Right lobe of liver (tissue), 6 donors: ENCODE results near the gene PSMD14. TPM values are rescaled to one million over a fixed set of nuclear protein-coding genes. Genes with fewer than 3 reads are reported as not detected.
"Not testable (repeated sequence)": the region's sequence is repeated elsewhere in the genome, so short reads cannot be mapped to it uniquely, and the experiment has no call there.

Experiments used
- ATAC-seq, 4 donors: fragments of 200-7000 bp; cut with Tn5 transposase; one replicate each; pipeline ENCODE4 v1.9.1; 2020; ENCODE audit warnings: mild to moderate bottlenecking in 4 of 4, moderate library complexity in 4 of 4
- DNase-seq, 3 donors: peaks; one replicate each; pipeline ENCODE4 v3.0.0-alpha.2; 2020
- H3K27ac ChIP-seq, 3 donors: fragments of 200-600 bp; one replicate each; pipeline ENCODE4 v1.8.0; 2022
- H3K27me3 ChIP-seq, 2 donors: fragments of 200-600 bp; one replicate each; pipeline ENCODE4 v1.8.0; 2022
- H3K36me3 ChIP-seq, 4 donors: fragments of 200-600 bp; sonication (generic) in 1 of 4; one replicate each; pipeline versions ENCODE4 v1.5.1 to v1.8.0; 2017 to 2022; ENCODE audit warnings: control low read depth in 1 of 4
- H3K4me1 ChIP-seq, 4 donors: fragments of 200-600 bp; sonication (generic) in 1 of 4; one replicate each; pipeline versions ENCODE4 v1.5.1 to v1.8.0; 2017 to 2022; ENCODE audit warnings: control low read depth in 1 of 4
- H3K4me3 ChIP-seq, 3 donors: fragments of 200-600 bp; one replicate each; pipeline ENCODE4 v1.8.0; 2022
- H3K9me3 ChIP-seq, 4 donors: fragments of 200-600 bp; sonication (generic) in 1 of 4; one replicate each; pipeline versions ENCODE4 v1.5.1 to v1.8.0; 2017 to 2022; ENCODE audit warnings: control low read depth in 1 of 4
- POLR2A ChIP-seq: fragments of 450-650 bp; IDR thresholded peaks from one replicate; pipeline ENCODE4 v1.6.1; 2017; ENCODE audit warnings: antibody characterized with exemption, mild to moderate bottlenecking
- WGBS: methylation state at CpG from one replicate; pipeline ENCODE4 v1.1.6; 2018; ENCODE audit warnings: low coverage, low lambda C conversion rate; ENCODE audit not compliant: insufficient coverage; ENCODE audit errors: missing lambda C conversion rate; 5-methylcytosine and 5-hydroxymethylcytosine counted together
- intact Hi-C, 2 donors: fragments of 100-400 bp; cut with DNase I; formaldehyde crosslinking; loops; one replicate each; pipeline versions ENCODE4 v1.11.2 to v1.14.1; 2022
- total RNA-seq, 6 experiments: library from RNA; depleted of rRNA in 2 of 6; stranded (reverse); fragments of >200 nt in 2 of 6; fragmentation: NEBNext Ultra II Directional in 3 of 6; extraction: Animal tissue kit (Norgen Biotek cat#: 25700) in 3 of 6; gene quantifications; one replicate each; pipeline versions ENCODE4 v1.1.0 to v1.2.4, GENCODE V29; 2016 to 2023
- TF ChIP-seq, protein P1 (sequence below), 4 donors: fragments of 200-600 bp in 3 of 4; fragments of 450-650 bp in 1 of 4; IDR thresholded peaks; one replicate each; pipeline versions ENCODE4 v1.5.1 to v1.8.0; 2016 to 2022; ENCODE audit warnings: antibody characterized with exemption in 4 of 4, mild to moderate bottlenecking in 2 of 4
- donor health status: DM: no; HTN: yes; CAD: no.
- donor health status: DM: no; HTN: no; CAD: no.
- donor health status: DM: no; HTN: no; CAD: no.
- donor health status: DM: no; HTN: yes; CAD: no.
- donor health status: DM: no; HTN: yes; CAD: no.

PSMD14 gene
- total RNA-seq, 6 experiments from 2014 or later: 18.7 to 61.8 (median 24.9) TPM

DNA sequence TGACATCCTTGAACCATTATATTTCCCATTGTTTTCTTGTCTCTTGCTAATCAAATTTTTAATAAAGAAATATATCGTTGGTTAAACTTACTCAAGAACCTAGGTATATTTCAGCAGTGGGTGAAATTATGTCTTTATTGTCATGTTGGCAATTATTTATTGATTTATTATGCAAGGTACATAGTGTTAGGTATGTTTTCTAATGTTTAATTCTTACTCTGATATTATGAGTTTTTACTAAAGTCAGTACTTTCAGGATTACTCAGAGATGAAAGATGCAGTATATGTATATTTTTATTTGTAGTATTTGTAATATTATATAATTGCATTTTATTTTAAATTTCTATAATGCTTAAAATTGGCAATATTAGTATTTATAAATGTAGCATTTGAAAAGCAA, 46.9 kb downstream of the PSMD14 start:
- intact Hi-C loops: no loop called here
- H3K27me3 ChIP-seq: no peaks in the 10 kb centered on the region
- H3K4me3 ChIP-seq: no peak overlapping the region
- WGBS: 92% methylated on average over 1 of the region's 1 CpG
- no peaks in the 10 kb centered on the region for H3K36me3 ChIP-seq
- no peaks in the 10 kb centered on the region for H3K9me3 ChIP-seq
- ATAC-seq (no peak), DNase-seq (no peak)
- TF ChIP-seq, protein P1, sequence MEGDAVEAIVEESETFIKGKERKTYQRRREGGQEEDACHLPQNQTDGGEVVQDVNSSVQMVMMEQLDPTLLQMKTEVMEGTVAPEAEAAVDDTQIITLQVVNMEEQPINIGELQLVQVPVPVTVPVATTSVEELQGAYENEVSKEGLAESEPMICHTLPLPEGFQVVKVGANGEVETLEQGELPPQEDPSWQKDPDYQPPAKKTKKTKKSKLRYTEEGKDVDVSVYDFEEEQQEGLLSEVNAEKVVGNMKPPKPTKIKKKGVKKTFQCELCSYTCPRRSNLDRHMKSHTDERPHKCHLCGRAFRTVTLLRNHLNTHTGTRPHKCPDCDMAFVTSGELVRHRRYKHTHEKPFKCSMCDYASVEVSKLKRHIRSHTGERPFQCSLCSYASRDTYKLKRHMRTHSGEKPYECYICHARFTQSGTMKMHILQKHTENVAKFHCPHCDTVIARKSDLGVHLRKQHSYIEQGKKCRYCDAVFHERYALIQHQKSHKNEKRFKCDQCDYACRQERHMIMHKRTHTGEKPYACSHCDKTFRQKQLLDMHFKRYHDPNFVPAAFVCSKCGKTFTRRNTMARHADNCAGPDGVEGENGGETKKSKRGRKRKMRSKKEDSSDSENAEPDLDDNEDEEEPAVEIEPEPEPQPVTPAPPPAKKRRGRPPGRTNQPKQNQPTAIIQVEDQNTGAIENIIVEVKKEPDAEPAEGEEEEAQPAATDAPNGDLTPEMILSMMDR (IDR thresholded peaks at IDR 0.05): no peak
- TF ChIP-seq POLR2A: no peak
- H3K4me1 ChIP-seq: peaks cover 0 to 3% (median 0%) of the 10 kb centered on the region in 4 donors
- no peak overlapping the region for H3K27ac ChIP-seq

DNA sequence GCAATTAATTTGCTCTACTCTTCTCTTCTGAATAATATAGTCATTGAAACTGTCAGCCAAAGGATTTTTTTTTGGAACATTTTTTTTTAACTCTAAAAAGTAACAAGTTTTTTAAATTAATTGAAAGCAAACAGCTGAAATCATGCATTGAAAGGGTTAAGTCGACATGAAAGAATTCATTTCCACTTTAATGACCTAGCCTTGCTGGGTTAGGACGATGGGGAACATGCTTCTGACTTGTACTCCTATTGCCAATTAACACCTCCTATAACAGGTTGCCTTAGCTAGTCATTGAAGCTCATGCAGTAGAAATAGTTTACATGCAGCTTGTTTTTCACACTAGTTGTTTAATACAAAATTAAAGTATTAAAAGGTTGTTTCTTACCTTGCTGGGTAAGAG, 47.8 kb downstream of the PSMD14 start:
- 20% methylated on average over 2 of the region's 2 CpGs for WGBS
- intact Hi-C loops: no loop called here

DNA sequence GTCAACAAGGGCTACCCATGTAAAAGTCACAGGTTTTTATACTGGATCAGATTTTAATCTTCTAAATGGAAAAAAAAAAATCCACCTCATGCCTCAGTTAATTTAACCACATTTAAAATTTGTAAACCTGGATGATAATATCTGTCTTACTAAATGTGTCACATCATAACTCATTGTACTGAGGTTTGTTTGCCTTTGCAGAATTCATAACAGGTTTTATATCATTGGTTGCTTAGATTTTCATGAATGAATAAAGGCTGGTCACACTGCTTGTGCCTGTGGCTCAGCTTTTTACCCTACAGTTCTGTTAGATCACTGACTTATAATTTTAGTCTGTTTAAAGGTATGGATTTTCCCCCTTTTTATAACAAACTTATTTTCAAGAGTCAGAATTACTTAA, 48.9 kb downstream of the PSMD14 start:
- intact Hi-C loops: no loop called here
- DNase-seq (no peak), ATAC-seq (no peak)
- H3K36me3 ChIP-seq: no peaks in the 10 kb centered on the region
- TF ChIP-seq, protein P1 (IDR thresholded peaks at IDR 0.05): no peak
- no peak for TF ChIP-seq POLR2A
- no peak overlapping the region for H3K27ac ChIP-seq
- peaks cover 0 to 4% (median 0%) of the 10 kb centered on the region in 4 donors for H3K9me3 ChIP-seq
- H3K4me1 ChIP-seq: no peaks in the 10 kb centered on the region
- no peak overlapping the region for H3K4me3 ChIP-seq
- no peaks in the 10 kb centered on the region for H3K27me3 ChIP-seq

More for the DNA sequence above, 47.8 kb downstream of the PSMD14 start:
- Histone ChIP-seq H3K36me3 (no peaks in the 10 kb centered on the region), H3K4me1 (no peaks in the 10 kb centered on the region), H3K4me3 (no peak overlapping the region), H3K9me3 (no peaks in the 10 kb centered on the region), H3K27me3 (no peaks in the 10 kb centered on the region), H3K27ac (no peak overlapping the region)
- DNase-seq: no peak
- ATAC-seq: no peak
- no peak for TF ChIP-seq POLR2A
- TF ChIP-seq, protein P1 (IDR thresholded peaks at IDR 0.05): no peak

DNA sequence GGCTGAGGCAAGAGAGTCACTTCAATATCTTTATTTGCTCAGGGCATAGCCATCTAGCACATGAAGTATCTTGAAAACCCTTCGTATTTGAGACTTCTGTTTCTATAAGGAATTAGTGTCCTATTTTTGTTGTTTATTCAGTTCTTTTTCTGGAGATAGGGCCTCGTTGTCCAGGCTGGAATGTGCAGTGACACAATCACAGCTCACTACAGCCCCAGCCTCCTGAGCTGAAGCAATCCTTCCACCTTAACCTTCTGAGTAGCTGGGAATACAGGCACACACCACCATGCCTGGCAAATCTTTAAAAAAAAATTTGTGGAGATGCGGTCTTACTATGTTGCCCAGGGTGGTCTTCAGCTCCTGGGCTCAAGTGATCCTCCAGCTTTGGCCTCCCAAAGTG, 50.6 kb downstream of the PSMD14 start:
- DNase-seq: no peak
- no peak for ATAC-seq
- intact Hi-C loops: no loop called here
- H3K4me3 ChIP-seq: no peak overlapping the region
- no peaks in the 10 kb centered on the region for H3K36me3 ChIP-seq
- peaks cover 0 to 10% (median 0%) of the 10 kb centered on the region in 4 donors for H3K9me3 ChIP-seq
- WGBS: 76% methylated on average over 3 of the region's 3 CpGs
- no peak overlapping the region for H3K27ac ChIP-seq
- H3K4me1 ChIP-seq: no peaks in the 10 kb centered on the region
- H3K27me3 ChIP-seq: no peaks in the 10 kb centered on the region
- TF ChIP-seq, protein P1 (IDR thresholded peaks at IDR 0.05): no peak
- no peak for TF ChIP-seq POLR2A

DNA sequence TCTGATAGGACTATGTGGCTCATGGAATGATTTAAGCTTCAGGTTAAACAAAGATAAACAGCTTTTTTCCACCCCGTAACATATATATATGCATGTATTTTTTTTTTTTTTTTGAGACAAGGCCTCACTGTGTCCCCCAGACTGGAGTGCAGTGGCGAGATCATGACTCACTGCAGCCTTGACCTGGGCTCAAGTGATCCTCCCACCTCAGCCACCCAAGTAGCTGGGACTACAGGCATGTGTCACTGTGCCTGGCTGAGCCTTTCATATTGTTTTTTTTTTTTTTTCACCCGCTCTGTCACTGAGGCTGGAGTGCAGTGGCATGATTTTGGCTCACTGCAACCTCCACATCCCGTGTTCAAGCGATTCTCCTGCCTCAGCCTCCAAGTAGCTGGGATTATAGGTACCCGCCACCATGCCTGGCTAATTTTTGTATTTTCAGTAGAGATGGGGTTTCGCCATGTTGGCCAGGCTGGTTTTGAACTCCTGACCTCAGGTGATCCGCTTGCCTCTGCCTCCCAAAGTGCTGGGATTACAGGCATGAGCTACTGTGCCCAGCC, 52.0 kb downstream of the PSMD14 start:
- ATAC-seq, intact Hi-C loops, H3K4me3 ChIP-seq, H3K4me1 ChIP-seq, DNase-seq, H3K27me3 ChIP-seq, H3K9me3 ChIP-seq, H3K27ac ChIP-seq, H3K36me3 ChIP-seq: not testable (repeated sequence)
- WGBS: 96% methylated on average over 3 of the region's 8 CpGs
